ENCODE data around the gene BSG.

BSG gene

DNA sequence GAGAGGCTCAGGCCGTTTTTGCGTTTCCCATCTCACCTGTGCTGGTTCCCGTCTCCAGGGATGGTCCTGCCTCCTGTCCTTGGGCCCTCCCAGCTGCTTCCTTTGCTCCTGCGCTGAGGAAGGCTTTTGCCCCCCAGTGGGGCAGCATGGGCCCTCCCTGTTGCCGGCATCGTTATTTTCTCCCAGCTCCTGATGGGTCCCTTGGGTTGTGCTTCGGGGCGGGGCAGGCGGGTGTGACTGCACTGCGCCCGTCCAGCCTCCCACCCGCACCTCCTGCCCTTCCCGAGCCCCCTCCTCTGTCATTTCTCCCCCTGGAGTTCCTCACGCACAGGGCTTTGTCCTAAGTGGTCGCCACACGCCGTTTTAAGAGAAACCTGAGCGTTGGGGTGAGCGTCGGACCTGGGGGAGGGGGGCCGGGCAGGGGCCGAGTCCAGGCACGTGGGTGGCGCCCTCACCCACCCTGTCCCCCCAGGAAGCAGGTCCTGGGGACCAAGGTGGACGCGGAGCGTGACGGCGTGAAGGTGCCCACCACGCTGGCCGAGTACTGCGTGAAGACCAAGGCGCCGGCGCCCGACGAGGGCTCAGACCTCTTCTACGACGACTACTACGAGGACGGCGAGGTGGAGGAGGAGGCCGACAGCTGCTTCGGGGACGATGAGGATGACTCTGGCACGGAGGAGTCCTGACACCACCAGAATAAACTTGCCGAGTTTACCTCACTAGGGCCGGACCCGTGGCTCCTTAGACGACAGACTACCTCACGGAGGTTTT lies 31.3 kb upstream of the BSG start:
- no peak for DNase-seq (ENCODE audit: low spot score)

DNA sequence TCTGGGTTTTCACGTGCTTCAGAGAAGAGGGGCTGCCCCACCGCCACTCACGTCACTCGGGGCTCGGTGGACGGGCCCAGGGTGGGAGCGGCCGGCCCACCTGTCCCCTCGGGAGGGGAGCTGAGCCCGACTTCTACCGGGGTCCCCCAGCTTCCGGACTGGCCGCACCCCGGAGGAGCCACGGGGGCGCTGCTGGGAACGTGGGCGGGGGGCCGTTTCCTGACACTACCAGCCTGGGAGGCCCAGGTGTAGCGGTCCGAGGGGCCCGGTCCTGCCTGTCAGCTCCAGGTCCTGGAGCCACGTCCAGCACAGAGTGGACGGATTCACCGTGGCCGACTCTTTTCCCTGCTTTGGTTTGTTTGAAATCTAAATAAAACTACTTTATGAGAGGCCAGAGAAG lies 30.7 kb upstream of the BSG start:
- DNase-seq (ENCODE audit: low spot score), result no peak

DNA sequence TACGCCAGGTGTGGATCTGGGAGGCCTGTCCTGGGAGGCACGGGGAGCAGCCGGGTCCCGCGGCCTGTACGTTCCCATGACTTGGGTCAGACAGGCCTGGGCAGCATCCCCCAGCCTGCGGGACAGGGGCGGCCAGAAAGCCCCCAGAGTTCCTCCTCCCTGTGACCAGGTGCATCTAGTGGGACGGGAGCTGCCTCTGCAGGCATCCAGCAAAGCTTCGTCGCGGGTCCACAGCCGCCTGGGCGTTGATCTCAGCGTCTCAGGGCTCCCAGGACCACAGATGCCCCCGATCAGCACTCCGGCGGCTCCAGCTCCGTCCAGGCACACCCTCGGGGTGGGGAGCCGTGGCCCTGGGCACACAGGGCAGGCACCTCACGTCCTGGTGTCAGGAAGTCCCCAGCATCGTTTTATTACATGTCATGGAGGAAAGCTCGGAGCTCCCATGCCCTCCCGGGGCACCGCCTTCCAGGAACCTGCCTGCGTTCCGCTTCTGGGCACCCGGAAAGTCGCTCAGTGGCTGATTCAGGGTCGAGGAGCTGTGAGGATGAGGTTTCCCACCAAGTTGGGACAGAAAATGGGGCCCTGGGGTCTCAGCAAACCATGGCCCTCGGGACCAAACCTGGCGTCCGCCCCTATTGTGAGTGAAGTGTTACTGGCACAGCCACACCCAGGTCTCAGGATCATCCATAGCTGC lies 30.1 kb upstream of the BSG start:
- no peak for DNase-seq (ENCODE audit: low spot score)

DNA sequence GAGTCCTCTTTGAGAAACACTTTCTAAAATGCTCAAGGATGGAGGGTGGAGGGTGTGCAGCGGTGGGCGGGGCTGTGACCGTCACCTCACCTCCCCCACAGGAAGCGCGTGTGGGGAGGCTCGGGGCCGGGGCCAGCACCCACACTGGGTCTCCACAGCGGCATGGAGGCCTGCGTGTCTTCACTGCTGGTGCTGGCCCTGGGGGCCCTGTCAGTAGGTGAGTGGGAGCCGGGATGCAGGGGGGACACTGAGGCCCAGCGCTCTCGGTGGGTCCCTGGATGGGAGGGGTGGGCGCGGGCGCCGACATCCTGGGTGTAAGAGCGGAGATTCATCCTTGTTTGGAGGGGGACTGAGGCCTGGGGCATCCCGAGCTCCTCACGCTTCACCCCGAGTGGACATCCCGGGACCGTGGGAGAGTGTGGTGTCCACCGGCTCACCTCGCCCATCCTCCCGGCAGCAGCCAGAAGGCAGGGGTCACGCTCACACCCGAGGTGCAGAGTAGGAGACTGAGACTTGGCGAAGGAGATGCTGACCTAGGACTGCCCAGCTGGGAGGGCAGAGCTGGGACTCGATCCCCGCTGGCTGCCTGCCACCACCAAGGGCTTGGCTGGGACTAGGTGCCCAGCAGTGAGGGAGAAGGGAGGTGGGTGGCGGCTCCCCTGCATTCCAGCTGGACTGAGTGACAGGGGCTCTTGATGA lies 28.3 kb upstream of the BSG start, which contains the start of gene GZMM:
GZMM (plus strand) TSS at position 144 of the 699 bp plus-strand sequence; CDS start at position 163, 19 bp downstream.
- no peak for DNase-seq (ENCODE audit: low spot score)

DNA sequence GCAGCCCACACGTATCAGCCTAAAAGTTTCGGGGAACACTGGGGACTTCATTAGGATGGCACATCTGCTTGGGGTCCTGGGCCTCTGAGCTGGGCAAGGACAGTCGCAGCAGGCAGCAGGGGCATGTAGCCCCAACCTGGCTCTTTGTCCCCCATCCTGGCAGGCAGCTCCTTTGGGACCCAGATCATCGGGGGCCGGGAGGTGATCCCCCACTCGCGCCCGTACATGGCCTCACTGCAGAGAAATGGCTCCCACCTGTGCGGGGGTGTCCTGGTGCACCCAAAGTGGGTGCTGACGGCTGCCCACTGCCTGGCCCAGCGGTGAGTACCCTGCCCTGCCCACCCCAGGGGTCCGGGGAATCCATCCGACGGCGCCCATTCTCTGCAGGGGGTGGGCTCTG lies 25.3 kb upstream of the BSG start:
- no peak for DNase-seq (ENCODE audit: low spot score)

DNA sequence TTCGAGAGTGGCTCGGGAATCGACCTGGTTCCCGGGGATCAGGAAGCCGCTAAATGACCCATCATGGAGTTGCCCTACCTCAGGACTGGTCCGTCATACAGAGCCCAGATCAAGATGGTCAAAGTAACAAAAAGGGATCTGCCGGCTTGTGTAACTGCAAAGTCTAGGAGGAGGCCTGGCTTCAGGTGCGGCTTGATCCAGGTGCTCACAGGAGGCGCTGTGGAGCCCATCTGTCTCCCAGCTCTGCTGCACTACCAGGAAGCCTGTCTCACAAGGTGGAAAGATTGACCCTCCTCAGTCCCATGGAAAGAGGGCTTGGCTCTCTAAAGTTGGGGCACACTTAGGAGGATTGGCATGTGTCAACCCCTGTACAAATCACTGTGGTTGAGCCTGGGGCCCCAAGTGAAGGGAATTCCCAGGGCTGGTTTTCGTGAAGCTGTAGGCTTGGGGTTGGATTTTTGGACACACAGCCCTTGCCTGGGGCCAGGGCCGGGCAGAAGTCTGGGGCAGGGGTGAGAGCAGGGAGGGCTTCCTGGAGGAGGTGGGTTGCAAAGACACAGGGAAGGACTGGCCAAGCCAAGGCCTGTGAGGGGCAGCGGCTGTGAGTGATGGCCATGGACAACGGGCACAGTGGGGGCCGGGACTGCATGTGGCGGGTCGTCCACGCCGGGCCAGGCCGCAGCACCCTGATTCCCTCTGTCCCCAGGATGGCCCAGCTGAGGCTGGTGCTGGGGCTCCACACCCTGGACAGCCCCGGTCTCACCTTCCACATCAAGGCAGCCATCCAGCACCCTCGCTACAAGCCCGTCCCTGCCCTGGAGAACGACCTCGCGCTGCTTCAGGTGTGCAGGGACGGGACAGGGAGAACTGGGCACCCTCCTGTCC lies 24.3 kb upstream of the BSG start:
- no peak for DNase-seq (ENCODE audit: low spot score)

DNA sequence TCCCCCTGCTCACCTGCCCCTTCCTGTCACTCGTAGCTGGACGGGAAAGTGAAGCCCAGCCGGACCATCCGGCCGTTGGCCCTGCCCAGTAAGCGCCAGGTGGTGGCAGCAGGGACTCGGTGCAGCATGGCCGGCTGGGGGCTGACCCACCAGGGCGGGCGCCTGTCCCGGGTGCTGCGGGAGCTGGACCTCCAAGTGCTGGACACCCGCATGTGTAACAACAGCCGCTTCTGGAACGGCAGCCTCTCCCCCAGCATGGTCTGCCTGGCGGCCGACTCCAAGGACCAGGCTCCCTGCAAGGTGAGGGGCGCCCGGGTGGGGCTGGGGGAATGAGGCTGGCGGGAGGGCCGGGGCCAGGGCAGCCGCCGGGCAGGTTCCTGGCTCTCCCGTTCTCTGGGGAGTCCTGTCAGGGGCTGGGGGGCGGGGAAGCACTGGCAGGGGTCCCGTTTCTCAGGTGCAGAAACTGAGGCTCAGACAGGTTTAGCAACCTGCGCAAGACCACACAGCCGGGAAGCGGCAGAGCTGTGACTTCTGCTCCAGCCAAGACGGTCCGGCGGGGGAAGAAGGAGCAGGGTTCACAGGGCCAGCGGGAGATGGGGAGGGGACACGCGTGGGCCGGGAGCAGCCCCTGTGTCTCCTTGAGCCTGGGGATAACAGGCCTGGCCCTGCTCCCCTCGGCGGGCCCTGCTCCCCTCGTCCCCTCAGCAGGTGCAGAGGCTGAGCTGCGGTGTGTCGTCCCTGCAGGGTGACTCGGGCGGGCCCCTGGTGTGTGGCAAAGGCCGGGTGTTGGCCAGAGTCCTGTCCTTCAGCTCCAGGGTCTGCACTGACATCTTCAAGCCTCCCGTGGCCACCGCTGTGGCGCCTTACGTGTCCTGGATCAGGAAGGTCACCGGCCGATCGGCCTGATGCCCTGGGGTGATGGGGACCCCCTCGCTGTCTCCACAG lies 23.2 kb upstream of the BSG start:
- DNase-seq (ENCODE audit: low spot score), result no peak

DNA sequence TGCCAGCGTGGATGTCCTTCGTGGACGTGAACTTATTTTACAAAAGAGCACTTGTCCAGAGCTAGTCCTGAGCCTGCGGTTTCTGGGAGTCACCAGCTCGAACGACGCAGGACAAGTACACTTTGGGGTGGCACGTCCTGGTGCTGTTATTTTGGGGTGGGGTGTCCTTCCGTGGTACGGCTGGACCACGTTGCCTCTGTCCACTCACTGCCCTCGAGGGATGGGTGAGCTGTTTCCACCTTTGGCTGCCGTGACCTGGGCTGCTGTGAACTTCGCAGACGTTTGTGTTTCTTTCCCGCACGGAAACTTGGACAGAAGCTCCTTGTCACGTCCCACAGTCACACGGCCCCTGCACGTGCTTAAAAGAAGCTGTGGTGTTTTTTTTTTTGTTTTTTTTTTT lies 17.6 kb upstream of the BSG start:
- DNase-seq (ENCODE audit: low spot score), result no peak

DNA sequence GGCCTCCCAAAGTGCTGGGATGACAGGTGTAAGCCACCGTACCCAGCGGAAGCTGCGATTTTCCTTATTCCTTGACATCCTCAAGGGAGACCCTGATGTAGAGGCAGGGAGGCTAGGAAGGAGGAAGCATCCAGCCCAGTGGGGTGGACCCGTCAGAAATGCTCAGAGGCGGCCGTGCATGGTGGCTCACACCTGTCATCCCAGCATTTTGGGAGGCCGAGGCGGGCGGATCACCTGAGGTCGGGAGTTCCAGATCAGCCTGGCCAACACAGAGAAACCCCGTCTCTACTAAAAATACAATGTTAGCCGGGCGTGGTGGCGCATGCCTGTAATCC lies 17.0 kb upstream of the BSG start:
- DNase-seq (ENCODE audit: low spot score), result no peak

DNA sequence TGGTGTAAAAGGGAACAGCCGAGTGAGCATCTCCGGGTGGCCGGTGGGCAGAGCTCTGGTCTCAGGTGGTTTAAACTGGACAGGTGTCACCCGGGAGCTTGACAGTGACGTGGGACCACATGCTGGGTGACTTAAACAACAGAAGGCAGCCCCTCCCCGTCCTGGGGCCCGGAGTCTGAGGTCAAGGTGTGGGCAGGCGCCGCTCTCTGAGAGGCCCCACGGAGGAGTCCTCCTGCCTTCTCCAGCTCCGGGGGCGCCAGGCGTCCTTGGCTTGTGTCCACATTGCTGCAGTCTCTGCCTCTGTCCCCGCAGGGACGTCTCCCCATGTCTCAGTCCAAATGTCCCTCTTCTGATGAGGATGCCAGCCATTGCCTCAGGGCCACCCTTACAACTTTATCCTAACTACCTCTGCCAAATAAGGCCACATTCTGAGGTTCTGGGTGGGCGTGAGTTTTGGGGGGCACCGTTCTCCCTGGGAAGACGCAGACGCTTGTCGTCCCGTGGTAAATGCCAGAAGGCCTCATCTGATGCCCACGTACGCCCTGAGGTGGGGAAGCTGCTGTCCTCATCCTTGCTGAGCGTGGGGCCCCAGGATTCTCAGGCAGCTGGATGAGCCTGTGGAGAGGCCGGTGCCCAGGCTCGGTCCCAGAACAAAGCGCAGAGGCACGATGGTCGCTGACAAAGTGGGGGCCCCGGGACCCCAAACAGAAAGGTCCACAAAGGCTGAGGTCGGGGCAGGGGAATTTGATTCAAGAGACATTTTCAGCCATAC lies 15.6 kb upstream of the BSG start:
- DNase-seq (ENCODE audit: low spot score), result no peak

DNA sequence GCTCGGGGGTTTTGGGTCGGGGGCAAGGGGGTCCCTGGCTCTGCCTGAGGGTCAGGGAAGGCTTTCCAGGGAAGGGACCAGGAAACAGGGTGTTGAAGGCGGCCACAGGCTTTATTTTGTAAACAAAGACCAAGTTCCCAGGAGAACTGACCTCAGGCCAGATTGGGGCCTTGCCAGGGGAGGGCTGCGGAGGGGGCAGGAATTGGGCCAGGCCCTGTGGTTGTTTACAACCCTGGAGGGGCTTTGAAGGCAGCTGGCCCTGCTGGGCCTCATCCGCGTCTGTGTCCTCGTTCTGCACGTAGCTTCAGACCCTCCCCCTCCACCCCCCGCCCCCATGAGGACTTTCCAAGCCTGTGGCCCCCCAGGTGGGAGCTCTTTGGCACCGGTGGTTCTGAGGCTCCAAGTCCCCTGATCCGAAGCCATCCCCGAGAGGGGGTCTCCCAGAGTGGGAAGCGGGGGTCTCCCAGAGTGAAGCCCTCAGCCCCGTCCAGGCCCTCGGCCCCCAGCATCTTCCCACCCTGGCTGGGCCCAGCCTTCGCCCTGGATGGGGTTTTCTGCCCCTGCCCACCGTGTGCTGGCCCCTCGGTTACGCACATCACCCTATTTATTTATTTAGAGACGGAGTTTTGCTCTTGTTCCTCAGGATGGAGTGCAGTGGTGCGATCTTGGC lies 13.5 kb upstream of the BSG start:
- DNase-seq (ENCODE audit: low spot score), result no peak

DNA sequence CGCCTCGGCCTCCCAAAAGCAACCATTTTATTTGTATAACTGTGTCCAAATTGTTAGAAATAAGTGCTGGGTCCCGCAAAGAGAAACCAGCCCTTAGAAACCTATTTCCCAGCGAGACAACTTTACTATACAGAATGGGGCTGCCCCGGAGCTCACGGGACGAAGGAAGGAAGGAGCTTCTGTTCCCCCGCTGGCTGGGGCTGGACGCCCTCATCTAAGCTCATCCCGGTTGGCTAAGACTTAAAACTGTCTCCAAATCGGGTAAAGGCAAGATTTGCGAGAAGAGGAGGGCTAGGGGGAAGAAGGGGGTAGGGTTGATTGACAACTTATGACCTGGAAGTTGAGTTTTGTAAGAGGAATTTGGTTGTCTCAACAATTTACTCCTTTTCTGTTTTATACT lies 12.3 kb upstream of the BSG start:
- DNase-seq (ENCODE audit: low spot score), result no peak

DNA sequence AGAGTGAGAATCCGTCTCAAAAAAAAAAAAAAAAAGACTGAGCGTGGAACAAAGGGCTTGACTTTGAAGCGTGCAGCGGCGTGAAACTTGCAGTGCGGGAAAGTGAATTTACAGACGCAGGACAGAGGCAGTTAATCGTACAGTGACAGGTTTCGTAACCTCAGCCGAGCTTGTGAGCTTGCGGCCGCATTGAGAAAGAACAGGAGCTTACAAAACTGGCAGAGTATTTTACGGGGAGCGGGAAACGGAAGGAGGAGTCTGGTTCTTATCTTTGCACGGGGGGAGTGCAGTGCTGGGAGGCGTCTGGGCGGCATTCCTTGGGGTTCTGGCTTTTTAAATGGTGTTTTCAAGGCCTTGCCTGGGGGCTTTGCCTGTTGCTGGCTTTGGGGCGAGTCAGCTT lies 6.0 kb upstream of the BSG start:
- no peak for DNase-seq (ENCODE audit: low spot score)

DNA sequence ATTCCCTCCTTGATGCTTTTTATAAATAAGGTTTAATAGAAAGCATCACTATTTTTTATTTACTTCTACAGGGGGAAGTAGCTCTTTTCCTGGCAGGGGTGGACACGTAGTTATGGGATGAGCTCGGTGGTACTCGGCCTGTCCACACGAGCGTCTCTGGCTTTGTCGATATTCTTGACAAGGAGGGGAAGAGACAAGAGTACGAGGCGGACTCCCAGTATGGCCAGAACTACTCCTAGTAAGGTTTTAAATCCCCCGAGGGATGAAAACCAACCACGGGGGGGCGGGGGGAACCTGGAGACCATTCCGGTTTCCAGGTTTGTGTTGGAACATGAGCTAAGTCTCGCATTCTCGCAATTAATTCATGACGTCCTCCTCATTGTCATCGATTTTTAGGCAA lies 5.6 kb upstream of the BSG start:
- no peak for DNase-seq (ENCODE audit: low spot score)

DNA sequence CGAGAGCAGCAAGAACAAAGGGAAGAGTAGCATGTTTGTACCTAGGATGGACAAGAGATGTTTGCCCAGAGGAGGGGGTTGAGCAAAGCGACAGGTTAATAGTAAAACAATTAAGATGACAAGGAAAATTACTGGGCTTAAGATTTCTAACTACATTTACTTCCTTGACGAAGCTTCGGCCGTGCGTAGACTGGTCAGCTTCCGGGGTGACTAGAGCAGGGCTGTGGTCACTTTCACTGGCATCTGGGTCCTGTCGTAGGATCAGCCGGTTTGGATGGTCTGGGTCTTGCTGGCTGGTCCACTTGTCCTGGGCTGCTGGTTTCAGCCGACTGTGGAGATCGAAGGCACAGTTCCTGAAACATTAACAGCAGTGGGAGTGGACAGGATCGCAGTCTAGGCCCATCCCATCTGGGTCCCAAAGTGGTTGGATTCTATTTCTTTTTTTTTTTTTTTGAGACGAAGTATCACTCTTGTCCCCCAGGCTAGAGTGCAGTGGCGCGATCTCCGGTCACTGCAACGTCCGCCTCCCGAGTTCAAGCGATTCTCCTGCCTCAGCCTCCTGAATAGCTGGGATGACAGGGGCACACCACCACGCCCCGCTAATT lies 5.0 kb upstream of the BSG start:
- DNase-seq (ENCODE audit: low spot score), result no peak

DNA sequence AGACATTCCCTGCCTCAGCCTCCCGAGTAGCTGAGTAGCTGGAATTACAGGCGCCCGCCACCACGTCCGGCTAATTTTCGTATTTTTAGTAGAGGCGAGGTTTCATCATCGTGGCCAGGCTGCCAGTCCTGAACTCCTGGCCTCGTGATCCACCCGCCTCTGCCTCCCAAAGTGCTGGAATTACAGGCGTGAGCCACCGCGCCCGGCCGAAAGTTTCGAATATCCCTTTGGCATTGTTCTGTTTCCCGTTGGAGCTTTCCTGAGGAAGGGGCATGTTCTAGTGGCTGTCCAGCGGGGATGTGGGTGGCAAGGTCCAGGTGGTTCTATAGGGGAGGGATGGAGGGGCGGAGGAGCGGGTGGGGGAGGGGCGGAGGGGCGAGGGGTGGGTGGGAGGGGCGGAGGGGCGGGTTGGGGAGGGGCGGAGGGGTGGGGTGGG lies 2.1 kb upstream of the BSG start:
- DNase-seq (ENCODE audit: low spot score), result no peak

DNA sequence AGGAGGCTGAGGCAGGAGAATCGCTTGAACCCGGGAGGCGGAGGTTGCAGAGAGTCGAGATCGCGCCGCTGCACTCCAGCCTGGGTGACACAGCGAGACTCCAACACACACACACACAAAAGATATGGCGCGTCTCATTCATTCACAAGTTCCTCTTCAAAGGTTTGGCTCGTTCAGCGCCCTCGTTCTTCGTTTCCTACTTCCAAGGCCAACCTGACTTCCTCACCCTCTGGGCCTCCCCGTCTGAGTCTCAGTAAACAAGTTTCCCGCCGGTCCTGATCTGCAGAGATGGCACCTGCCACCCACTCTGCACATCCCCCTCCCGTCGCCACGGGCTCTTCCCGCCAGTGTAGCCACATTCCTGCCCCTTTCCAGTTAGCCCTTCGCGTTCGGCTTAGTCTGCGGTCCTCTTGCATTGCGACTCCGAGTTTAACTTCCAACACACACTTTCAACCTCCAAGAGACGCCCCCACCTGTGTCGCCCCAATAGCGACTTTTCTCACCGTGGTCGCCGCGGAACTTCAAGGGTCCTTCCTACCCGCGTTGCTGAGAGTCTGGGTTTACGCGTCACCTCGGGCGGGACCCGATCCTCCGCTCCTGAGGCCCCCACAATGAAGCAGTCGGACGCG lies 1.3 kb upstream of the BSG start:
- DNase-seq (ENCODE audit: low spot score), result no peak

DNA sequence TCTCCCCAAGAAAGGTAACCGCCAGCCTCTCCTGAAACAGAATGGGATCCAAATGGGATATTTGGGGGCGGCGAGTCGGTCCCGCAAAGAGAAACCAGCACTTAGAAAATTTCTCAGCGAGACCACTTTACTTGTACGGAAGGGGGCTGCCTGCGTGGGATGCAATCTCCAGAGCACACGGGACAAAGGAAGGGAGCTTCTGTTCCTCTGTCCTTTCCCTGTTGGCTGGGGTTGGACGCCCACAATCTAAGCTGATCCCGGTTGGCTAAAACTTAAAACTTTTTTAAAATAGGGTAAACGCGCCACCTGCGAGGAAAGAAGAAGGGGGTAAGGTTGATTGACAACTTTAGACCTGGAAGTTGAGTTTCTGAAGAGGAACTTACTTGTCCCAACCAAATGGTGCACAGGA lies 826 bp upstream of the BSG start:
- DNase-seq (ENCODE audit: low spot score), result no peak
